SK-N-SH (cell line): ENCODE results near the gene ZNRF1. TPM values are rescaled to one million over a fixed set of nuclear protein-coding genes. Genes with fewer than 3 reads are reported as not detected.

ENCODE experiments used
- CTCF ChIA-PET: fragments of 300-600, 350-600 bp; formaldehyde crosslinking; extraction: SDS; loops from one replicate; lab custom pipeline; 2021; lab: Yijun Ruan, JAX
- POLR2A ChIA-PET: fragments of 350-600 bp; sonication (Branson Sonifier 250); formaldehyde crosslinking; extraction: SDS; loops from one replicate; lab custom pipeline; 2020; ENCODE audit warnings: antibody characterized with exemption, inconsistent platforms; lab: Yijun Ruan, JAX
- DNase-seq: peaks from one replicate; pipeline ENCODE4 v3.0.0; 2012
- H2AFZ ChIP-seq: fragments of 200-600 bp; sonication (generic); 2 replicates; pipeline ENCODE4 v1.8.1; 2016; ENCODE audit warnings: antibody characterized with exemption, mild to moderate bottlenecking, low read depth
- H3F3A ChIP-seq: fragments of 200-600 bp; sonication (generic); replicated peaks from 2 replicates; pipeline ENCODE3; 2016; ENCODE audit warnings: antibody characterized with exemption, mild to moderate bottlenecking; ENCODE audit not compliant: insufficient read depth
- H3K27ac ChIP-seq, 2 experiments: fragments of 200-500 bp in 1 of 2; fragments of 200-600 bp in 1 of 2; sonication (Bioruptor generic) in 1 of 2; sonication (generic), shearing (Covaris generic) in 1 of 2; 2 replicates each; pipeline versions ENCODE4 v1.5.1 to v1.6.1; 2014 to 2016; ENCODE audit warnings: low read depth in 2 of 2, inconsistent platforms in 1 of 2, low read length in 1 of 2, mild to moderate bottlenecking in 1 of 2, mixed read lengths in 1 of 2
- H3K27me3 ChIP-seq: fragments of 200-600 bp; sonication (generic), shearing (Covaris generic); 2 replicates; pipeline ENCODE4 v1.6.1; 2016; ENCODE audit warnings: mixed run types; ENCODE audit not compliant: insufficient read depth
- H3K36me3 ChIP-seq, 2 experiments: fragments of 200-500 bp in 1 of 2; fragments of 200-600 bp in 1 of 2; sonication (Bioruptor generic) in 1 of 2; sonication (generic) in 1 of 2; replicated peaks in 1 of 2; 2 replicates each; pipeline versions ENCODE3 to v1.5.1; 2014 to 2016; ENCODE audit warnings: low read length in 1 of 2, mild to moderate bottlenecking in 1 of 2; ENCODE audit not compliant: insufficient read depth in 2 of 2, control insufficient read depth in 1 of 2
- H3K4me1 ChIP-seq, 2 experiments: fragments of 200-500 bp in 1 of 2; fragments of 200-600 bp in 1 of 2; sonication (Bioruptor generic) in 1 of 2; sonication (generic), shearing (Covaris generic) in 1 of 2; 2 replicates each; pipeline versions ENCODE4 v1.5.1 to v1.6.1; 2014 to 2016; ENCODE audit warnings: low read depth in 1 of 2, low read length in 1 of 2, mixed run types in 1 of 2; ENCODE audit not compliant: insufficient read depth in 2 of 2, control insufficient read depth in 1 of 2
- H3K4me2 ChIP-seq: fragments of 200-600 bp; sonication (generic), shearing (Covaris generic); 2 replicates; pipeline ENCODE4 v1.6.1; 2017; ENCODE audit warnings: mixed run types
- H3K4me3 ChIP-seq, 2 experiments: fragments of 200-500 bp in 1 of 2; fragments of 200-600 bp in 1 of 2; sonication (Bioruptor generic) in 1 of 2; sonication (generic), shearing (Covaris generic) in 1 of 2; 2 replicates each; pipeline versions ENCODE4 v1.5.1 to v1.8.1; 2014 to 2016; ENCODE audit warnings: low read depth in 2 of 2, inconsistent platforms in 1 of 2, low read length in 1 of 2, mild to moderate bottlenecking in 1 of 2, mixed read lengths in 1 of 2, moderate library complexity in 1 of 2
- H3K79me2 ChIP-seq: fragments of 200-600 bp; sonication (generic); 2 replicates; pipeline ENCODE4 v1.8.1; 2017; ENCODE audit warnings: mild to moderate bottlenecking; ENCODE audit not compliant: insufficient read depth
- H3K9ac ChIP-seq: fragments of 200-600 bp; sonication (generic); 2 replicates; pipeline ENCODE4 v1.6.1; 2017; ENCODE audit warnings: mixed run types
- H3K9me2 ChIP-seq: fragments of 200-600 bp; sonication (generic); 2 replicates; pipeline ENCODE4 v1.6.1; 2017; ENCODE audit warnings: mixed run types
- H3K9me3 ChIP-seq: fragments of 200-600 bp; sonication (generic); 2 replicates; pipeline ENCODE4 v1.6.1; 2017; ENCODE audit warnings: mixed run types, mild to moderate bottlenecking, moderate library complexity
- H4K20me1 ChIP-seq: fragments of 200-600 bp; sonication (generic); 2 replicates; pipeline ENCODE4 v1.6.1; 2017; ENCODE audit warnings: mild to moderate bottlenecking, mixed run types; ENCODE audit not compliant: insufficient read depth
- CTCF ChIP-seq: fragments of 200-600 bp; sonication (generic); IDR thresholded peaks from 2 replicates; pipeline ENCODE4 v1.6.1; 2017; ENCODE audit warnings: antibody characterized with exemption, mild to moderate bottlenecking, moderate library complexity
- ELF1 ChIP-seq: IDR thresholded peaks from 2 replicates; pipeline ENCODE4 v1.4.0; 2012
- EP300 ChIP-seq, 2 experiments: IDR thresholded peaks; 2 replicates each; pipeline versions ENCODE4 v1.4.0 to v1.6.1; 2012; ENCODE audit warnings: borderline replicate concordance in 1 of 2, low read depth in 1 of 2, low read length in 1 of 2
- FOXJ3 ChIP-seq: sonication (generic); formaldehyde crosslinking; IDR thresholded peaks from 2 replicates; pipeline ENCODE4 v1.5.1; 2020; ENCODE audit warnings: mild to moderate bottlenecking, missing genetic modification reagents
- FOXM1 ChIP-seq: IDR thresholded peaks from 2 replicates; pipeline ENCODE4 v1.4.0; 2012; ENCODE audit warnings: low read depth, mild to moderate bottlenecking
- GABPA ChIP-seq: IDR thresholded peaks from 2 replicates; pipeline ENCODE4 v1.4.0; 2012; ENCODE audit warnings: low read depth, mild to moderate bottlenecking
- GATA2 ChIP-seq: sonication (generic); formaldehyde crosslinking; IDR thresholded peaks from 2 replicates; pipeline ENCODE4 v1.5.0; 2020; ENCODE audit warnings: mild to moderate bottlenecking, missing genetic modification reagents
- IRF3 ChIP-seq: fragments of 150-350 bp; IDR thresholded peaks from 2 replicates; pipeline ENCODE4 v1.6.1; 2016; ENCODE audit warnings: mild to moderate bottlenecking, low read depth, low read length
- MXI1 ChIP-seq: IDR thresholded peaks from 2 replicates; pipeline ENCODE4 v1.6.1; 2012; ENCODE audit warnings: mild to moderate bottlenecking, low read depth, low read length, improper control_type of control experiment
- NFIC ChIP-seq: IDR thresholded peaks from 2 replicates; pipeline ENCODE4 v1.4.0; 2012; ENCODE audit warnings: borderline replicate concordance
- PBX3 ChIP-seq: IDR thresholded peaks from 2 replicates; pipeline ENCODE4; 2012
- RCOR1 ChIP-seq: fragments of 150-350 bp; IDR thresholded peaks from 2 replicates; pipeline ENCODE4 v1.6.1; 2017; ENCODE audit warnings: antibody characterized with exemption, low read length
- REST ChIP-seq: IDR thresholded peaks from 2 replicates; pipeline ENCODE4 v1.6.1; 2012; ENCODE audit warnings: mild to moderate bottlenecking, low read depth, low read length, moderate library complexity
- RXRA ChIP-seq: IDR thresholded peaks from 2 replicates; pipeline ENCODE4 v1.4.0; 2012; ENCODE audit warnings: low read depth, mild to moderate bottlenecking, borderline replicate concordance
- TAF1 ChIP-seq: IDR thresholded peaks from 2 replicates; pipeline ENCODE4 v1.6.1; 2012; ENCODE audit warnings: low read depth, mild to moderate bottlenecking, low read length, moderate library complexity, borderline replicate concordance
- TEAD4 ChIP-seq: IDR thresholded peaks from 2 replicates; pipeline ENCODE4 v1.4.0; 2012; ENCODE audit warnings: mild to moderate bottlenecking, borderline replicate concordance; ENCODE audit not compliant: insufficient read depth
- YY1 ChIP-seq: IDR thresholded peaks from 2 replicates; pipeline ENCODE4 v1.4.0; 2012; ENCODE audit warnings: low read depth, mild to moderate bottlenecking
- WGBS: methylation state at CpG from one replicate; pipeline ENCODE4 v1.1.6; 2017; ENCODE audit warnings: low lambda C conversion rate; 5-methylcytosine and 5-hydroxymethylcytosine counted together
- polyA plus RNA-seq, 3 experiments: library from polyadenylated mRNA; depleted of rRNA; stranded (reverse); fragments of >200 nt; gene quantifications; 2 replicates each; pipeline ENCODE4 v1.2.3, GENCODE V29; 2012

ZNRF1 gene
- polyA plus RNA-seq, 1 of the 3 experiments (the other 2 are of a cell fraction) = 23.7 TPM

GRCh38 chr16:75116081-75116910 is 117.5 kb downstream of the ZNRF1 start, which contains the start of gene LDHD:
Gene LDHD (minus strand): TSS chr16:75116780. CDS start chr16:75116720, 60 bp downstream.
- no peaks in the 10 kb centered on the region for H3K9me3 ChIP-seq
- H3K27ac ChIP-seq = no peak within 1 kb of the TSS
- DNase-seq = peak; percentile 71
- peaks cover 0 to 10% of the 10 kb centered on the region in 2 experiments; a peak in 1 of 4 replicates for H3K4me1 ChIP-seq
- CTCF ChIA-PET = interaction anchor here (1.7 kb wide), 1 partner anchor 118 kb away, joined by 11 read pairs; the partner anchor contains the start of gene ZNRF1
- H3F3A ChIP-seq = no peaks in the 10 kb centered on the region
- no peak for TF ChIP-seq ELF1
- TF ChIP-seq IRF3 = no peak
- TF ChIP-seq FOXM1 = no peak
- TF ChIP-seq FOXJ3 (CRISPR knock-in tag) = no peak
- no peak for TF ChIP-seq MXI1
- no peak for TF ChIP-seq REST
- TF ChIP-seq TAF1 = no peak
- no peak for TF ChIP-seq NFIC
- no peak for TF ChIP-seq GATA2
- TF ChIP-seq CTCF = no peak
- TF ChIP-seq YY1 = no peak
- no peak for TF ChIP-seq EP300 (IDR thresholded peaks at IDR 0.05; ENCODE audit: borderline replicate concordance in 1 of 2, low read depth in 1 of 2, low read length in 1 of 2)
- no peak for TF ChIP-seq PBX3
- TF ChIP-seq RCOR1 = no peak
- no peak for TF ChIP-seq RXRA
- no peak for TF ChIP-seq GABPA
- TF ChIP-seq TEAD4 = no peak
- TF ChIP-seq, all 33 proteins: peak for 0
- no peaks in the 10 kb centered on the region for H3K27me3 ChIP-seq
- 0 out of 2 replicates have a peak within 1 kb of the TSS, but pooled peaks have one; percentile 41 for H3K4me2 ChIP-seq
- POLR2A ChIA-PET = interaction anchor here (0.7 kb wide), 1 partner anchor 10 kb away, joined by 3 read pairs; no protein-coding TSS in a partner anchor
- peak within 1 kb of the TSS in 1 of 2 experiments; percentile 37; a peak in 3 of 4 replicates for H3K4me3 ChIP-seq
- H3K9ac ChIP-seq = no peak within 1 kb of the TSS
- no peaks in the 10 kb centered on the region for H3K79me2 ChIP-seq
- H4K20me1 ChIP-seq = no peaks in the 10 kb centered on the region
- H2AFZ ChIP-seq = no peak within 1 kb of the TSS
- no peaks in the 10 kb centered on the region for H3K36me3 ChIP-seq
- 75% methylated on average over 14 of the region's 15 CpGs for WGBS
- no peaks in the 10 kb centered on the region for H3K9me2 ChIP-seq
